Activated naive CD8-positive, alpha-beta T cell (primary cell): ENCODE results near the gene COL21A1.

Source experiments
- H3K27ac Mint-ChIP-seq: one replicate; pipeline ENCODE4 v1.8.0; 2021; ENCODE audit warnings: mixed read lengths
- H3K27me3 Mint-ChIP-seq: one replicate; pipeline ENCODE4 v1.8.0; 2021; ENCODE audit warnings: mixed read lengths
- H3K36me3 Mint-ChIP-seq: one replicate; pipeline ENCODE4 v1.8.0; 2021; ENCODE audit warnings: mixed read lengths
- H3K4me1 Mint-ChIP-seq: one replicate; pipeline ENCODE4 v1.8.0; 2021; ENCODE audit warnings: low read depth, mixed read lengths
- H3K4me3 Mint-ChIP-seq: one replicate; pipeline ENCODE4 v1.8.0; 2021; ENCODE audit warnings: mild to moderate bottlenecking, mixed read lengths
- H3K9me3 Mint-ChIP-seq: one replicate; pipeline ENCODE4 v1.8.0; 2021; ENCODE audit warnings: low read depth, mixed read lengths

Gene COL21A1

GRCh38 chr6:56043076-56043475 is 204.3 kb downstream of the COL21A1 start:
- H3K27ac Mint-ChIP-seq: no peak overlapping the region
- peaks cover 5% of the 10 kb centered on the region for H3K9me3 Mint-ChIP-seq
- H3K36me3 Mint-ChIP-seq: no peaks in the 10 kb centered on the region
- H3K27me3 Mint-ChIP-seq: no peaks in the 10 kb centered on the region
- H3K4me3 Mint-ChIP-seq: no peak overlapping the region
- no peaks in the 10 kb centered on the region for H3K4me1 Mint-ChIP-seq

DNA sequence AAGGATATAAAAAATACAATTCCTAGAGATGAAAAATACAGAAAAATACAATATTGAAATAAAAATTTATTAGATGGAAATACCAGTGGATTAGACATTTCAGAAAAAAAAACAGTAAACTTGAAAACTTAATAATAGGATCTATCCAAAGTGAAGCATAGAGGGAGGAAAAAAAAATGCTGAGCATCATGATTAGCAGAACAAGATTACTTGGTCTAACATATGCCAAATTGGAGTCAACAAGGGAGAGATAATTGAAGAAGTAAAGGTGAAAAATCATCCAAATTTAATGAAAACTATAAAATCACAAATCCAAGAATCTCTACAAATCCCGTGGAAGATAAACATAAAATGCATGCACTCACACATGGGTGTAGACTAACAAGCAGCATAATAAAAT is 205.8 kb downstream of the COL21A1 start:
- Mint-ChIP-seq H3K27ac (no peak overlapping the region), H3K36me3 (no peaks in the 10 kb centered on the region), H3K9me3 (peaks cover 7% of the 10 kb centered on the region), H3K4me3 (no peak overlapping the region), H3K4me1 (no peaks in the 10 kb centered on the region), H3K27me3 (no peaks in the 10 kb centered on the region)

- peaks cover 7% of the 10 kb centered on the region for H3K9me3 Mint-ChIP-seq
- no peaks in the 10 kb centered on the region for H3K27me3 Mint-ChIP-seq
- H3K27ac Mint-ChIP-seq: no peak overlapping the region
- H3K36me3 Mint-ChIP-seq: no peaks in the 10 kb centered on the region
- H3K4me3 Mint-ChIP-seq: no peak overlapping the region
- no peaks in the 10 kb centered on the region for H3K4me1 Mint-ChIP-seq
Measured at GRCh38 chr6:56040889-56041301, 206.5 kb downstream of the COL21A1 start.

DNA sequence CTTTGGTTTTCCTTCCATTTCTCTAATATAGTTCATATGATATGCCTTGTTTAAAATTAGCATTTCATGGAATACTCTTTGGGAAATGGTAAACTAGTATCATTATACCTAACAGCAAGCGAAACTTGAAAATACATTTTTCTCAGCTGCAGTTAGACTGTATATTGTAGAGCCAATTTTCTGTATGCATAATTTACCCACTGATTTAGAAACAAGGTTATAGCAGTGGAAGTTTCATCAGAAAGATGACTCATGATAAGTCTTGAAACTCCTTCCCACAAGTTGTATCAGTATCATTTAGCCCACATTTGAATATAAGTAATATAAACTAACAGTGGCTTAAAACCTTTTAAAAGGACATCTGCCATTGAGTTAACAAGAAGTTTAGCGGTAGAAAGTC is 207.2 kb downstream of the COL21A1 start:
- H3K36me3 Mint-ChIP-seq: no peaks in the 10 kb centered on the region
- peaks cover 7% of the 10 kb centered on the region for H3K9me3 Mint-ChIP-seq
- no peaks in the 10 kb centered on the region for H3K4me1 Mint-ChIP-seq
- H3K27me3 Mint-ChIP-seq: no peaks in the 10 kb centered on the region
- no peak overlapping the region for H3K4me3 Mint-ChIP-seq
- no peak overlapping the region for H3K27ac Mint-ChIP-seq

- peaks cover 7% of the 10 kb centered on the region for H3K9me3 Mint-ChIP-seq
Measured at GRCh38 chr6:56038764-56039163, 208.6 kb downstream of the COL21A1 start.

GRCh38 chr6:56037601-56038000 is 209.8 kb downstream of the COL21A1 start:
- no peaks in the 10 kb centered on the region for H3K36me3 Mint-ChIP-seq
- H3K9me3 Mint-ChIP-seq: peaks cover 7% of the 10 kb centered on the region
- no peak overlapping the region for H3K27ac Mint-ChIP-seq
- H3K27me3 Mint-ChIP-seq: no peaks in the 10 kb centered on the region
- H3K4me3 Mint-ChIP-seq: no peak overlapping the region
- H3K4me1 Mint-ChIP-seq: no peaks in the 10 kb centered on the region

More at GRCh38 chr6:56038764-56039163, 208.6 kb downstream of the COL21A1 start:
- Mint-ChIP-seq H3K4me3 (no peak overlapping the region), H3K27me3 (no peaks in the 10 kb centered on the region), H3K36me3 (no peaks in the 10 kb centered on the region), H3K4me1 (no peaks in the 10 kb centered on the region), H3K27ac (no peak overlapping the region)

- Mint-ChIP-seq H3K4me3 (no peak overlapping the region), H3K27me3 (no peaks in the 10 kb centered on the region), H3K4me1 (no peaks in the 10 kb centered on the region), H3K27ac (no peak overlapping the region), H3K36me3 (no peaks in the 10 kb centered on the region), H3K9me3 (peaks cover 7% of the 10 kb centered on the region)
Measured at GRCh38 chr6:56036916-56037600, 210.3 kb downstream of the COL21A1 start.

DNA sequence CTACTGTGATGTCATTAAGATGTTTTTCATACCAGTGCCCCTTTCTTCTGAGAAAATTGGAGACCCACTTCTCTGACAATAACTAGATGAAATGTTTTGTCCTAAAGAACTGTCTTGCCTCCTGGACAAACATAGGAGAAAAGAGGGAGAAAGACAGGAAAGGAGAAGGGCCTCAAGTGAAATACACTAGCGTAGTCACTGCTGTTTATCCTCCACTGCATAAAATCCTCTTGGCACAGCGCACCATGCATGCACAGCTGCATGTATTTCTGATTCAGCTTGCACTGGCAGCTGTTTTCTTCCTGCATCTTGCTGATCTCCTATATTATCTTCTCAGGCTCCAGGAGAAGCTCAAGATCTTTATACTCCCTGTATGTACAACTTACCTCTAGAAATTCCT is 214.0 kb downstream of the COL21A1 start:
- no peak overlapping the region for H3K27ac Mint-ChIP-seq
- peaks cover 17% of the 10 kb centered on the region for H3K9me3 Mint-ChIP-seq
- H3K27me3 Mint-ChIP-seq: no peaks in the 10 kb centered on the region
- H3K4me1 Mint-ChIP-seq: no peaks in the 10 kb centered on the region
- no peaks in the 10 kb centered on the region for H3K36me3 Mint-ChIP-seq
- no peak overlapping the region for H3K4me3 Mint-ChIP-seq

- H3K9me3 Mint-ChIP-seq: peaks cover 12% of the 10 kb centered on the region
- H3K4me3 Mint-ChIP-seq: no peak overlapping the region
- no peaks in the 10 kb centered on the region for H3K36me3 Mint-ChIP-seq
- no peaks in the 10 kb centered on the region for H3K4me1 Mint-ChIP-seq
- H3K27me3 Mint-ChIP-seq: no peaks in the 10 kb centered on the region
- no peak overlapping the region for H3K27ac Mint-ChIP-seq
Measured at GRCh38 chr6:56032715-56033260, 214.6 kb downstream of the COL21A1 start.

DNA sequence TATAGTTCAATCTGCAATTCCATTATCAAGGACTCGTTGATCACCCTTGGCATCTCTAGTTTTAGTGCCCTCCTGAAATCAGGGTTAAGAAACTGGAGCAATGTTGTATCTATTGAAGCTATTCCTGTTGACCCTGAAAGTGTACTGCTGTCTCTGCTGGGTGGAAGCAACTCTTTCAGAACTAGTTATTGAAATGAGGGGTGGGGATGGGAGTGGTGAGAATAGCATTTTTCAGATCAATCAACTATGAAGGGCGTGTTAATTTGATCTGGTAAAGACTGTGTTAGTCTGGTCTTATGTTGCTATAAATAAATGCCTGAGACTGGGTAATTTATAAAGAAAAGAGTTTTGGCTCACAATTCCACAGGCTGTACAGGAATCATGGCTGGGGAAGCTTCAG is 219.5 kb downstream of the COL21A1 start:
- H3K36me3 Mint-ChIP-seq: no peaks in the 10 kb centered on the region
- no peaks in the 10 kb centered on the region for H3K27me3 Mint-ChIP-seq
- H3K27ac Mint-ChIP-seq: no peak overlapping the region
- H3K4me1 Mint-ChIP-seq: no peaks in the 10 kb centered on the region
- H3K4me3 Mint-ChIP-seq: no peak overlapping the region
- H3K9me3 Mint-ChIP-seq: peaks cover 12% of the 10 kb centered on the region

- Mint-ChIP-seq H3K27ac (no peak overlapping the region), H3K4me1 (no peaks in the 10 kb centered on the region), H3K9me3 (peaks cover 9% of the 10 kb centered on the region), H3K27me3 (no peaks in the 10 kb centered on the region), H3K36me3 (no peaks in the 10 kb centered on the region), H3K4me3 (no peak overlapping the region)
Measured at GRCh38 chr6:56026455-56027180, 220.8 kb downstream of the COL21A1 start.

DNA sequence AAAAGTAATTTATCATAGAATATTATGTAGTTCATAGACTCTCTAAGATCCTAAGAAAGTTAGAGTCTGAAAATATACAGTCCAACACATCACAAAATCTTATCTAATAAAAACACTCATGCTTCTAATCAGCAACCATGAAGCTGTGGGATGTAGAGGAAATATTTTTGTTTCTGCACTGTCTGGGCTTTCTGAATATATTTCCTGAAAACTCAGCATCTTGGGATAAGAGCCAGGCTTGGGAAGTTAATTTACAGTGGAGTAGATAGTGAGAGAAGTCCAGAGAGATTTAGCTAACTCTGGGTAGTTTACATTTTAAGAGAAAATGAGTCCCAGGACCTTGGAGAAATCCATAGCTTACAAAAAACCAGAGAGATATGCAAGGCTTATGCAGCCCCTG is 221.6 kb downstream of the COL21A1 start:
- H3K4me3 Mint-ChIP-seq: no peak overlapping the region
- no peaks in the 10 kb centered on the region for H3K4me1 Mint-ChIP-seq
- peaks cover 5% of the 10 kb centered on the region for H3K9me3 Mint-ChIP-seq
- no peaks in the 10 kb centered on the region for H3K27me3 Mint-ChIP-seq
- no peak overlapping the region for H3K27ac Mint-ChIP-seq
- no peaks in the 10 kb centered on the region for H3K36me3 Mint-ChIP-seq

GRCh38 chr6:56024931-56025330 is 222.4 kb downstream of the COL21A1 start:
- Mint-ChIP-seq H3K27ac (no peak overlapping the region), H3K9me3 (peaks cover 5% of the 10 kb centered on the region), H3K4me3 (no peak overlapping the region), H3K4me1 (no peaks in the 10 kb centered on the region), H3K36me3 (no peaks in the 10 kb centered on the region), H3K27me3 (no peaks in the 10 kb centered on the region)

GRCh38 chr6:56023829-56024228 is 223.6 kb downstream of the COL21A1 start:
- H3K36me3 Mint-ChIP-seq: no peaks in the 10 kb centered on the region
- no peaks in the 10 kb centered on the region for H3K9me3 Mint-ChIP-seq
- H3K27ac Mint-ChIP-seq: no peak overlapping the region
- H3K27me3 Mint-ChIP-seq: no peaks in the 10 kb centered on the region
- H3K4me1 Mint-ChIP-seq: no peaks in the 10 kb centered on the region
- no peak overlapping the region for H3K4me3 Mint-ChIP-seq

GRCh38 chr6:56022678-56023077 is 224.7 kb downstream of the COL21A1 start:
- H3K4me1 Mint-ChIP-seq: no peaks in the 10 kb centered on the region
- H3K27me3 Mint-ChIP-seq: no peaks in the 10 kb centered on the region
- H3K4me3 Mint-ChIP-seq: no peak overlapping the region
- H3K36me3 Mint-ChIP-seq: no peaks in the 10 kb centered on the region
- no peak overlapping the region for H3K27ac Mint-ChIP-seq
- H3K9me3 Mint-ChIP-seq: no peaks in the 10 kb centered on the region
